ENCODE data around the gene ZNF846.
"Not testable (repeated sequence)": the region's sequence is repeated elsewhere in the genome, so short reads cannot be mapped to it uniquely, and the experiment has no call there.

- TF ChIP-seq POLR2AphosphoS5 (IDR thresholded peaks at IDR 0.05); CTCF (IDR thresholded peaks at IDR 0.05 in 8 of 11, conservative IDR thresholded peaks at IDR 0.05 in 3 of 11): not testable (repeated sequence)
These were observed 22.5 kb upstream of the ZNF846 start for GRCh38 chr19:9791073-9791367.
